Stimulated activated CD4-positive, alpha-beta T cell treated with anti-CD3 and anti-CD28 coated beads, Interleukin-1b, Interleukin-23, amount 100 ng/mL, for 1 hour (primary cell): Measurements from ENCODE around the gene AKAP12.

Experiments used
- DNase-seq, 2 donors: peaks; one replicate each; pipeline ENCODE4 v3.0.0-alpha.2; 2020; ENCODE audit warnings: low read depth in 2 of 2

The AKAP12 gene

GRCh38 chr6:151279891-151280290 is 40.1 kb downstream of the AKAP12 start:
- DNase-seq = no peak

- no peak for DNase-seq
Measured at GRCh38 chr6:151280859-151281258, 41.1 kb downstream of the AKAP12 start.

- DNase-seq = no peak
Measured at GRCh38 chr6:151284012-151284411, 44.2 kb downstream of the AKAP12 start.

GRCh38 chr6:151284548-151285017 is 44.8 kb downstream of the AKAP12 start:
- no peak for DNase-seq

GRCh38 chr6:151285122-151285521 is 45.4 kb downstream of the AKAP12 start:
- DNase-seq = no peak

GRCh38 chr6:151286214-151286613 is 46.4 kb downstream of the AKAP12 start:
- DNase-seq = no peak

GRCh38 chr6:151288712-151289398 is 49.1 kb downstream of the AKAP12 start:
- DNase-seq = no peak

- no peak for DNase-seq
Measured at GRCh38 chr6:151289399-151290007, 49.7 kb downstream of the AKAP12 start.

- no peak for DNase-seq
Measured at GRCh38 chr6:151290877-151291721, 51.3 kb downstream of the AKAP12 start.

GRCh38 chr6:151291722-151292059 is 51.9 kb downstream of the AKAP12 start:
- no peak for DNase-seq

- DNase-seq = no peak
Measured at GRCh38 chr6:151292974-151293687, 53.4 kb downstream of the AKAP12 start.

- DNase-seq = no peak
Measured at GRCh38 chr6:151293688-151294016, 53.9 kb downstream of the AKAP12 start.

GRCh38 chr6:151294561-151295101 is 54.9 kb downstream of the AKAP12 start:
- DNase-seq = no peak

- no peak for DNase-seq
Measured at GRCh38 chr6:151297886-151298285, 58.1 kb downstream of the AKAP12 start.

GRCh38 chr6:151299011-151299410 is 59.2 kb downstream of the AKAP12 start:
- no peak for DNase-seq

- DNase-seq = no peak
Measured at GRCh38 chr6:151300267-151300991, 60.7 kb downstream of the AKAP12 start.

GRCh38 chr6:151301547-151301946 is 61.8 kb downstream of the AKAP12 start:
- DNase-seq = no peak

- no peak for DNase-seq
Measured at GRCh38 chr6:151303231-151303630, 63.5 kb downstream of the AKAP12 start.

GRCh38 chr6:151306269-151306783 is 66.6 kb downstream of the AKAP12 start:
- no peak for DNase-seq

- no peak for DNase-seq
Measured at GRCh38 chr6:151307501-151307900, 67.7 kb downstream of the AKAP12 start.

GRCh38 chr6:151309619-151310018 is 69.9 kb downstream of the AKAP12 start:
- DNase-seq = no peak
